Endothelial cell of umbilical vein (primary cell): Measurements from ENCODE around the gene FAM131C. TPM values are rescaled to one million over a fixed set of nuclear protein-coding genes. Genes with fewer than 3 reads are reported as not detected.

Experiments
- BruUV-seq: library from RNA; stranded (reverse); fragments of 400-500 nt; replicated peaks from 2 replicates; lab custom pipeline; 2021; lab: Mats Ljungman, UMichigan
- CTCF ChIA-PET: fragments of 300-600, 350-600 bp; sonication (Branson Sonifier 250); formaldehyde crosslinking; loops from one replicate; lab custom pipeline; 2021; ENCODE audit warnings: antibody characterized with exemption, inconsistent platforms; lab: Charles Lee
- POLR2A ChIA-PET: fragments of 300-600, 350-600 bp; sonication (Branson Sonifier 250); formaldehyde crosslinking; loops from one replicate; lab custom pipeline; 2021; ENCODE audit warnings: antibody characterized with exemption, inconsistent platforms; lab: Charles Lee
- DNase-seq: peaks from one replicate; pipeline ENCODE4 v3.0.0-alpha.2; 2011; ENCODE audit warnings: low read depth, low spot score
- FAIRE-seq: peaks from 2 replicates; lab custom pipeline; 2011; peaks lifted over from hg19 to GRCh38; lab: Jason Lieb, UNC
- H2AFZ ChIP-seq: 2 replicates; pipeline ENCODE4 v1.6.0; 2012; ENCODE audit warnings: low read depth, low read length, control low read depth, inconsistent platforms
- H3K27ac ChIP-seq: 2 replicates; pipeline ENCODE4 v1.5.1; 2011; ENCODE audit warnings: low read depth, mild to moderate bottlenecking, control low read depth, low read length, moderate library complexity; ENCODE audit not compliant: insufficient read depth
- H3K27me3 ChIP-seq, 2 experiments: 2 replicates each; pipeline versions ENCODE4 v1.6.0 to v1.6.1; 2011; ENCODE audit warnings: low read length in 2 of 2, mixed read lengths in 1 of 2; ENCODE audit not compliant: control insufficient read depth in 2 of 2, insufficient read depth in 2 of 2
- H3K36me3 ChIP-seq, 2 experiments: 2 replicates in 1 of 2; 3 replicates in 1 of 2; pipeline ENCODE4 v1.5.1; 2011; ENCODE audit warnings: low read length in 2 of 2, mild to moderate bottlenecking in 1 of 2, moderate library complexity in 1 of 2; ENCODE audit not compliant: control insufficient read depth in 2 of 2, insufficient read depth in 2 of 2; ENCODE audit errors: extremely low read depth in 1 of 2
- H3K4me1 ChIP-seq: 3 replicates; pipeline ENCODE4 v1.5.1; 2011; ENCODE audit warnings: mild to moderate bottlenecking, low read length; ENCODE audit not compliant: control insufficient read depth, insufficient read depth; ENCODE audit errors: extremely low read depth
- H3K4me2 ChIP-seq: 2 replicates; pipeline ENCODE4 v1.6.1; 2011; ENCODE audit warnings: low read length, control low read depth, mixed read lengths; ENCODE audit not compliant: insufficient read depth
- H3K4me3 ChIP-seq, 3 experiments: fragments of 200-600 bp in 1 of 3; sonication (generic), shearing (Covaris generic) in 1 of 3; replicated peaks in 1 of 3; 2 replicates each; pipeline ENCODE4 v1.5.1; 2011 to 2016; ENCODE audit warnings: control low read depth in 3 of 3, low read length in 3 of 3, mild to moderate bottlenecking in 2 of 3, inconsistent platforms in 1 of 3, low read depth in 1 of 3, moderate library complexity in 1 of 3; ENCODE audit not compliant: insufficient read depth in 1 of 3
- H3K79me2 ChIP-seq: 2 replicates; pipeline ENCODE4 v1.6.0; 2012; ENCODE audit warnings: low read length, inconsistent platforms; ENCODE audit not compliant: control insufficient read depth, insufficient read depth
- H3K9ac ChIP-seq: replicated peaks from 2 replicates; pipeline ENCODE3; 2011; ENCODE audit warnings: low read length, control low read depth; ENCODE audit not compliant: insufficient read depth; ENCODE audit errors: extremely low read depth
- H3K9me1 ChIP-seq: replicated peaks from 3 replicates; pipeline ENCODE4 v1.6.0; 2011; ENCODE audit warnings: mild to moderate bottlenecking, low read length; ENCODE audit not compliant: control insufficient read depth, insufficient read depth; ENCODE audit errors: extremely low read depth
- H3K9me3 ChIP-seq: replicated peaks from 2 replicates; pipeline ENCODE4 v1.5.1; 2012; ENCODE audit warnings: low read length, inconsistent platforms; ENCODE audit not compliant: control insufficient read depth, insufficient read depth
- H4K20me1 ChIP-seq: replicated peaks from 2 replicates; pipeline ENCODE3; 2011; ENCODE audit warnings: mild to moderate bottlenecking, low read length; ENCODE audit not compliant: control insufficient read depth, insufficient read depth; ENCODE audit errors: extremely low read depth
- CTCF ChIP-seq, 2 donors: IDR thresholded peaks; 1 replicate in 1 of 2; 2 replicates in 1 of 2; pipeline ENCODE4 v1.5.1; 2011; ENCODE audit warnings: low read length in 2 of 2, mild to moderate bottlenecking in 2 of 2, moderate library complexity in 2 of 2, control low read depth in 1 of 2, inconsistent platforms in 1 of 2, low read depth in 1 of 2; ENCODE audit not compliant: insufficient read depth in 1 of 2; ENCODE audit errors: extremely low read depth in 1 of 2
- EZH2 ChIP-seq: IDR thresholded peaks from 2 replicates; pipeline ENCODE4 v1.6.1; 2012; ENCODE audit warnings: borderline replicate concordance, low read depth, mild to moderate bottlenecking, moderate library complexity, low read length, inconsistent platforms; ENCODE audit not compliant: severe bottlenecking
- FOS ChIP-seq: IDR thresholded peaks from 2 replicates; pipeline ENCODE4 v1.6.1; 2011; ENCODE audit warnings: mild to moderate bottlenecking, low read length, moderate library complexity, borderline replicate concordance; ENCODE audit not compliant: insufficient read depth
- GATA2 ChIP-seq: IDR thresholded peaks from 2 replicates; pipeline ENCODE4 v1.7.0; 2011; ENCODE audit warnings: low read depth, mild to moderate bottlenecking, moderate library complexity, mixed read lengths, low read length; ENCODE audit not compliant: insufficient read length, insufficient read depth
- JUN ChIP-seq: IDR thresholded peaks from 2 replicates; pipeline ENCODE4 v1.6.1; 2011; ENCODE audit warnings: borderline replicate concordance, low read depth; ENCODE audit not compliant: insufficient read length, insufficient read depth
- MAX ChIP-seq: IDR thresholded peaks from 2 replicates; pipeline ENCODE4 v1.6.1; 2011; ENCODE audit not compliant: insufficient read depth, insufficient read length
- MYC ChIP-seq: IDR thresholded peaks from one replicate; pipeline ENCODE4 v1.6.1; 2011; ENCODE audit warnings: mild to moderate bottlenecking, low read depth, low read length
- POLR2A ChIP-seq: IDR thresholded peaks from 2 replicates; pipeline ENCODE4 v1.6.1; 2012; ENCODE audit warnings: low read depth, mild to moderate bottlenecking, control low read depth, low read length
- POLR2AphosphoS5 ChIP-seq: IDR thresholded peaks from 2 replicates; pipeline ENCODE4 v1.6.1; 2012; ENCODE audit warnings: low read depth, mild to moderate bottlenecking, control low read depth, low read length, moderate library complexity; ENCODE audit not compliant: insufficient read depth
- dilution Hi-C: fragments of 300-500 bp; cut with MboI; formaldehyde crosslinking; loops from one replicate; pipeline ENCODE4 v1.15.0; 2019; ENCODE audit warnings: low sequenced_read_pairs; ENCODE audit not compliant: extremely low pct_ligation_motif_present
- intact Hi-C: fragments of 100-400 bp; cut with micrococcal nuclease; formaldehyde crosslinking; loops from one replicate; pipeline ENCODE4 v1.10.0; 2022
- polyA plus RNA-seq, 4 experiments: library from polyadenylated mRNA; depleted of rRNA in 3 of 4; stranded (reverse) in 3 of 4; unstranded in 1 of 4; fragments of >200 nt; gene quantifications; 2 replicates each; pipeline versions ENCODE4 v1.2.1 to v1.2.3, GENCODE V29; 2011 to 2012; ENCODE audit warnings: missing spikeins in 1 of 4
- total RNA-seq: library from RNA; stranded (reverse); gene quantifications from 2 replicates; pipeline ENCODE4 v1.2.3, GENCODE V29; 2021

FAM131C gene
- total and polyA plus RNA-seq, 2 donors (not counting 3 experiments of a cell fraction or from before 2014, with no cell fraction given) = 0.23 TPM; not detected in 1

GRCh38 chr1:16020325-16020724 is 53.1 kb downstream of the FAM131C start:
- H3K9me3 ChIP-seq = no peaks in the 10 kb centered on the region
- intact Hi-C loops = no loop called here
- POLR2A ChIA-PET = interaction anchor here (0.7 kb wide), 1 partner anchor 324 kb away, joined by 3 read pairs; no protein-coding TSS in a partner anchor
- H3K36me3 ChIP-seq = no peaks in the 10 kb centered on the region
- DNase-seq = no peak
- no peak overlapping the region for H3K4me2 ChIP-seq
- H2AFZ ChIP-seq = no peak overlapping the region
- H3K27ac ChIP-seq = no peak overlapping the region
- no peaks in the 10 kb centered on the region for H3K9me1 ChIP-seq
- no peak overlapping the region for H3K4me3 ChIP-seq
- no TSS peak for BruUV-seq
- CTCF ChIA-PET = no interaction called here
- dilution Hi-C loops = no loop called here
- TF ChIP-seq CTCF (IDR thresholded peaks at IDR 0.05; ENCODE audit: extremely low read depth in 1 of 2, insufficient read depth in 1 of 2, low read depth in 1 of 2, low read length in 2 of 2) = no peak
- TF ChIP-seq EZH2 = no peak
- no peak for TF ChIP-seq POLR2AphosphoS5
- no peak for TF ChIP-seq GATA2
- TF ChIP-seq FOS = no peak
- TF ChIP-seq POLR2A = no peak
- TF ChIP-seq MYC = no peak
- TF ChIP-seq JUN = no peak
- TF ChIP-seq MAX = no peak
- no peaks in the 10 kb centered on the region for H3K27me3 ChIP-seq
- no peaks in the 10 kb centered on the region for H3K4me1 ChIP-seq
- no peak for FAIRE-seq
- H4K20me1 ChIP-seq = no peaks in the 10 kb centered on the region
- H3K9ac ChIP-seq = no peak overlapping the region
- no peaks in the 10 kb centered on the region for H3K79me2 ChIP-seq
